H7 (cell line): Measurements from ENCODE around the gene NEK9. TPM values are rescaled to one million over a fixed set of nuclear protein-coding genes. Genes with fewer than 3 reads are reported as not detected.
"Not testable (repeated sequence)": the region's sequence is repeated elsewhere in the genome, so short reads cannot be mapped to it uniquely, and the experiment has no call there.

Experiments
- DNase-seq: peaks from one replicate; pipeline ENCODE4 v3.0.0; 2012
- H3K27me3 ChIP-seq: 2 replicates; pipeline ENCODE4 v1.6.0; 2011; ENCODE audit warnings: mild to moderate bottlenecking, low read length; ENCODE audit not compliant: control insufficient read depth, insufficient read depth
- H3K36me3 ChIP-seq: replicated peaks from 2 replicates; pipeline ENCODE4 v1.5.1; 2011; ENCODE audit warnings: low read length; ENCODE audit not compliant: control insufficient read depth, insufficient read depth
- H3K4me3 ChIP-seq: 2 replicates; pipeline ENCODE4 v1.5.1; 2011; ENCODE audit warnings: low read depth, mild to moderate bottlenecking, control low read depth, low read length, moderate library complexity; ENCODE audit not compliant: insufficient read depth
- total RNA-seq: library from RNA; depleted of rRNA; stranded (reverse); fragments of >200 nt; shearing (Covaris generic); gene quantifications from 2 replicates; pipeline ENCODE4 v1.2.3, GENCODE V29; 2014

The NEK9 gene
- total RNA-seq, 1 experiment from 2014 or later = 23.0 TPM

GRCh38 chr14:75079521-75079920 is 47.3 kb downstream of the NEK9 start:
- DNase-seq = no peak
- Histone ChIP-seq H3K4me3 (no peak overlapping the region), H3K27me3 (no peaks in the 10 kb centered on the region), H3K36me3 (peaks cover 5% of the 10 kb centered on the region)

- DNase-seq = no peak
- Histone ChIP-seq H3K36me3 (no peaks in the 10 kb centered on the region), H3K27me3 (no peaks in the 10 kb centered on the region), H3K4me3 (no peak overlapping the region)
Observed at GRCh38 chr14:75077794-75078193, 49.1 kb downstream of the NEK9 start.

GRCh38 chr14:75070383-75070782 is 56.5 kb downstream of the NEK9 start:
- Histone ChIP-seq H3K36me3 (no peaks in the 10 kb centered on the region), H3K4me3 (no peak overlapping the region), H3K27me3 (no peaks in the 10 kb centered on the region)
- no peak for DNase-seq

GRCh38 chr14:75069811-75070145 is 57.1 kb downstream of the NEK9 start:
- Histone ChIP-seq H3K36me3 (no peaks in the 10 kb centered on the region), H3K4me3 (peak overlapping the region; percentile 79), H3K27me3 (no peaks in the 10 kb centered on the region)
- peak; percentile 65 for DNase-seq

GRCh38 chr14:75069121-75069810 is 57.6 kb downstream of the NEK9 start, which contains the start of gene ZC2HC1C:
TSS of gene ZC2HC1C (plus strand) at chr14:75069641. CDS start at chr14:75070574, 933 bp downstream.
- Histone ChIP-seq H3K27me3 (no peaks in the 10 kb centered on the region), H3K36me3 (no peaks in the 10 kb centered on the region), H3K4me3 (peak within 1 kb of the TSS; percentile 79)
- DNase-seq = peak; percentile 97

- Histone ChIP-seq H3K27me3 (no peaks in the 10 kb centered on the region), H3K4me3 (peak overlapping the region; percentile 79), H3K36me3 (no peaks in the 10 kb centered on the region)
- DNase-seq = no peak
Observed at GRCh38 chr14:75068294-75069120, 58.3 kb downstream of the NEK9 start.

- H3K4me3 ChIP-seq, H3K36me3 ChIP-seq, H3K27me3 ChIP-seq, DNase-seq: not testable (repeated sequence)
Observed at GRCh38 chr14:75067765-75068164, 59.1 kb downstream of the NEK9 start.

- no peak for DNase-seq
- Histone ChIP-seq H3K27me3 (no peaks in the 10 kb centered on the region), H3K4me3 (no peak overlapping the region), H3K36me3 (no peaks in the 10 kb centered on the region)
Observed at GRCh38 chr14:75067212-75067611, 59.6 kb downstream of the NEK9 start.

- no peak for DNase-seq
- H3K4me3 ChIP-seq = no peak overlapping the region
- no peaks in the 10 kb centered on the region for H3K27me3 ChIP-seq
- H3K36me3 ChIP-seq = no peaks in the 10 kb centered on the region
Observed at GRCh38 chr14:75066691-75067090, 60.2 kb downstream of the NEK9 start.

GRCh38 chr14:75064205-75064567 is 62.7 kb downstream of the NEK9 start:
- H3K36me3 ChIP-seq = no peaks in the 10 kb centered on the region; the same call in 1 of the 2 replicates
- no peak for DNase-seq
- no peaks in the 10 kb centered on the region for H3K27me3 ChIP-seq
- no peak overlapping the region; the same call in 1 of the 2 replicates for H3K4me3 ChIP-seq

- Histone ChIP-seq H3K36me3 (no peaks in the 10 kb centered on the region; the same call in 1 of the 2 replicates), H3K27me3 (no peaks in the 10 kb centered on the region), H3K4me3 (peak within 1 kb of the TSS; percentile 85)
- peak; percentile 95 for DNase-seq
Observed at GRCh38 chr14:75063491-75064204, 63.2 kb downstream of the NEK9 start, which contains the start of gene ACYP1. TSS of gene ACYP1 (minus strand) at chr14:75064024. CDS start at chr14:75063553, 471 bp downstream.

GRCh38 chr14:75063013-75063412 is 63.8 kb downstream of the NEK9 start:
- no peaks in the 10 kb centered on the region for H3K27me3 ChIP-seq
- H3K4me3 ChIP-seq = peak overlapping the region; percentile 85
- no peak for DNase-seq

GRCh38 chr14:75060420-75060819 is 66.4 kb downstream of the NEK9 start:
- no peaks in the 10 kb centered on the region for H3K27me3 ChIP-seq
- no peaks in the 10 kb centered on the region; the same call in 1 of the 2 replicates for H3K36me3 ChIP-seq
- DNase-seq = no peak
- no peak overlapping the region for H3K4me3 ChIP-seq

More at GRCh38 chr14:75063013-75063412, 63.8 kb downstream of the NEK9 start:
- H3K36me3 ChIP-seq = no peaks in the 10 kb centered on the region; the same call in 1 of the 2 replicates

GRCh38 chr14:75059642-75060041 is 67.2 kb downstream of the NEK9 start:
- Histone ChIP-seq H3K27me3 (no peaks in the 10 kb centered on the region), H3K4me3 (no peak overlapping the region), H3K36me3 (no peaks in the 10 kb centered on the region; the same call in 1 of the 2 replicates)
- DNase-seq = no peak
